K562 (cell line): ENCODE measurements around the gene LRP10. TPM values are rescaled to one million over a fixed set of nuclear protein-coding genes. Genes with fewer than 3 reads are reported as not detected.

ENCODE experiments used
- ARNT ChIP-seq, 2 experiments: fragments of 450-650 bp; IDR thresholded peaks; 2 replicates each; pipeline ENCODE4 v1.6.1; 2016; ENCODE audit warnings: mild to moderate bottlenecking in 1 of 2
- BACH1 ChIP-seq: fragments of 200-800 bp; sonication (Bioruptor generic); IDR thresholded peaks from 2 replicates; pipeline ENCODE4 v1.6.1; 2016; ENCODE audit warnings: missing genetic modification characterization, missing compliant biosample characterization
- BCLAF1 ChIP-seq, 2 experiments: fragments of 450-650 bp in 1 of 2; IDR thresholded peaks; 2 replicates each; pipeline ENCODE4 v1.6.1; 2011 to 2017; ENCODE audit warnings: low read depth in 2 of 2, antibody characterized with exemption in 1 of 2, borderline replicate concordance in 1 of 2, low read length in 1 of 2, mild to moderate bottlenecking in 1 of 2, mixed read lengths in 1 of 2; ENCODE audit not compliant: control insufficient read depth in 1 of 2
- CHCHD3 ChIP-seq: fragments of 250-450 bp; sonication (Bioruptor Pico); IDR thresholded peaks from 2 replicates; pipeline ENCODE4 v2.1.2; 2022; ENCODE audit warnings: mild to moderate bottlenecking
- CREBBP ChIP-seq: IDR thresholded peaks from one replicate; pipeline ENCODE4 v1.6.1; 2012; ENCODE audit warnings: low read depth, mild to moderate bottlenecking, control low read depth, inconsistent platforms, low read length
- HDAC8 ChIP-seq: fragments of 450-650 bp; IDR thresholded peaks from 2 replicates; pipeline ENCODE4 v1.6.1; 2016; ENCODE audit warnings: mild to moderate bottlenecking, missing genetic modification characterization, moderate library complexity, missing compliant biosample characterization
- KAT7 ChIP-seq: sonication (generic); formaldehyde crosslinking; IDR thresholded peaks from 2 replicates; pipeline ENCODE4 v1.8.0; 2022; ENCODE audit warnings: missing genetic modification reagents, mild to moderate bottlenecking, borderline replicate concordance
- KLF13 ChIP-seq: fragments of 450-650 bp; IDR thresholded peaks from 2 replicates; pipeline ENCODE4 v1.6.1; 2016; ENCODE audit warnings: missing genetic modification characterization, low read depth, mild to moderate bottlenecking, missing compliant biosample characterization, moderate library complexity, borderline replicate concordance
- MECOM ChIP-seq: fragments of 250-450 bp; sonication (Bioruptor Pico); IDR thresholded peaks from 2 replicates; pipeline ENCODE4 v1.8.0; 2022; ENCODE audit warnings: inconsistent platforms
- MIER1 ChIP-seq: fragments of 450-650 bp; IDR thresholded peaks from 2 replicates; pipeline ENCODE4 v1.6.1; 2016; ENCODE audit warnings: antibody characterized with exemption, mild to moderate bottlenecking, low read depth
- NR2F6 ChIP-seq: fragments of 450-650 bp; formaldehyde crosslinking; IDR thresholded peaks from 2 replicates; pipeline ENCODE4 v1.4.0; 2020; ENCODE audit warnings: mild to moderate bottlenecking
- RBBP5 ChIP-seq: fragments of 200-600 bp; sonication (generic); IDR thresholded peaks from 2 replicates; pipeline ENCODE4 v1.6.1; 2012; ENCODE audit warnings: borderline replicate concordance, mild to moderate bottlenecking, low read length, control low read depth, inconsistent platforms; ENCODE audit not compliant: insufficient read depth, poor library complexity, severe bottlenecking
- SMARCA4 ChIP-seq: fragments of 450-650 bp; IDR thresholded peaks from 2 replicates; pipeline ENCODE4 v1.6.1; 2016
- ZNF12 ChIP-seq: sonication (generic); formaldehyde crosslinking; IDR thresholded peaks from 2 replicates; pipeline ENCODE4 v1.4.0; 2020; ENCODE audit warnings: mild to moderate bottlenecking, missing genetic modification reagents
- ZNF436 ChIP-seq: fragments of 250-450, 450-650 bp; sonication (Bioruptor Pico); formaldehyde crosslinking; IDR thresholded peaks from 2 replicates; pipeline ENCODE4 v1.7.0; 2020; ENCODE audit warnings: mild to moderate bottlenecking
- ZNF507 ChIP-seq: conservative IDR thresholded peaks from 2 replicates; pipeline ENCODE4 v1.6.1; 2017; ENCODE audit warnings: missing genetic modification characterization, missing compliant biosample characterization
- ZNF589 ChIP-seq: fragments of 200-800 bp; sonication (Bioruptor generic); IDR thresholded peaks from 2 replicates; pipeline ENCODE4 v1.6.1; 2016; ENCODE audit warnings: low read depth, missing genetic modification characterization, missing compliant biosample characterization
- polyA plus RNA-seq, 8 experiments: library from polyadenylated mRNA; depleted of rRNA in 4 of 8; stranded (reverse) in 5 of 8; unstranded in 3 of 8; fragments of >200 nt; fragmentation: Nextera tagmentation in 2 of 8; fragmentation: Illumina TruSeq in 1 of 8; extraction: Ambion mirVana in 2 of 8; extraction: Trizol in 1 of 8; gene quantifications; 2 replicates each; pipeline versions ENCODE4 v1.2.1 to v1.2.3, GENCODE V29; 2011 to 2014; ENCODE audit warnings: inconsistent platforms in 1 of 8, missing spikeins in 1 of 8
- total RNA-seq, 7 experiments: library from RNA; depleted of rRNA in 6 of 7; stranded (reverse); fragments of >200 nt in 6 of 7; fragmentation: Illumina TruSeq in 2 of 7; extraction: Trizol in 2 of 7; gene quantifications; 2 replicates each; pipeline versions ENCODE4 v1.2.1 to v1.2.3, GENCODE V29; 2011 to 2021; ENCODE audit warnings: low replicate concordance in 1 of 7

LRP10 gene
- total and polyA plus RNA-seq, 9 of the 15 experiments (the other 6 are each of a cell fraction or from before 2014, with no cell fraction given), result 1.3 to 45.5 (median 10.9) TPM

DNA sequence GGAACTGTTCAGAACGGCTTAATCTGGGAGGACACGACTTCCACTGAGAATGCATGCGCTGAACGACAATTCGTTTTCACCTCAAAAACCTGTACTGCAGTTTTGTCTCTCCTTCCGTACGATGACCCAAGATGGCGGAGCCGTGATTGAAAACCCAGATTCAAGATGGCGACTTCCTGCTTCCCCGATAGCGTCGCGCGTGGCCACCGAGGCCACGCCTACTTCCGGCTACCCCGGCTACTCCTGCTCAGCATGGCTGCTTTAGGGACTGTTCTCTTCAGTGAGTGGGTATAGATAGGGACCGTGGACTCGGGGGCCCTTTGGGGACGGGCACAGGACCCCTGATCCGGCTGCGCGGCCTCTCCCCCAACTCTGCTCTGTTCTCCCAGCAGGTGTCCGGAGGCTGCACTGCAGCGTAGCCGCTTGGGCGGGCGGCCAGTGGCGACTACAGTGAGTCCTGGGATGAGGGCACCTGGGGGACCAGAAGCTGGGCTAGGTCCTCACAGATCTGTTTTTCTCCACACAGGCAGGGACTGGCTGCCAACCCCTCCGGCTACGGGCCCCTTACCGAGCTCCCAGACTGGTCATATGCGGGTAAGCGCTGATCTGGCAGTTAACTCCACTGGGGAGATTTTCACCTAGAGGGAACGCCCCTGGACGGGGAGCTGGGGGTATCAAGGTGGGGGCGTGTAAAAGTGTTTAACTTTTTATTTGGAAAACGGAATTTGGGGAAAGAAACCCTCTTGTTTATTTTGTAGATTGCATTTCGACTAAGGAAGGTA lies 41.7 kb upstream of the LRP10 start, which contains the start of gene MRPL52 (continued):
- peak; percentile 83 for TF ChIP-seq RBBP5
- TF ChIP-seq BCLAF1 (IDR thresholded peaks at IDR 0.05; ENCODE audit: borderline replicate concordance in 1 of 2, control insufficient read depth in 1 of 2, low read depth in 2 of 2, low read length in 1 of 2), result no peak
- TF ChIP-seq ZNF12 (CRISPR knock-in tag), result peak; percentile 59; the same call in 1 of the 2 replicates
- TF ChIP-seq KLF13, result no peak
- TF ChIP-seq NR2F6 (CRISPR knock-in tag), result no peak
- TF ChIP-seq CREBBP, result no peak
- TF ChIP-seq ARNT (IDR thresholded peaks at IDR 0.05), result no peak
- peak; percentile 71; the same call in 1 of the 2 replicates for TF ChIP-seq BACH1 (tag)
- no peak for TF ChIP-seq ZNF507 (tag)
- TF ChIP-seq MIER1, result no peak
- 0 out of 2 replicates have a peak, but pooled peaks have one; percentile 25 for TF ChIP-seq KAT7 (CRISPR knock-in tag)
- TF ChIP-seq ZNF589, result no peak
- no peak for TF ChIP-seq ZNF436 (CRISPR knock-in tag)
- no peak for TF ChIP-seq SMARCA4
- TF ChIP-seq CHCHD3 (CRISPR knock-in tag), result no peak
- no peak for TF ChIP-seq HDAC8 (tag)
- no peak for TF ChIP-seq MECOM (CRISPR knock-in tag)
